GM23338 (cell line): ENCODE measurements around the gene CTNNA2.

Source experiments
- EZH2 ChIP-seq: fragments of 200-600 bp; sonication (generic); IDR thresholded peaks from one replicate; pipeline ENCODE4 v1.8.0; 2017; ENCODE audit warnings: antibody characterized with exemption, mild to moderate bottlenecking, low read depth; ENCODE audit not compliant: unreplicated experiment
- EZH2phosphoT487 ChIP-seq: fragments of 200-600 bp; sonication (generic); IDR thresholded peaks from one replicate; pipeline ENCODE4 v1.8.1; 2018; ENCODE audit warnings: antibody characterized with exemption; ENCODE audit not compliant: unreplicated experiment
- NANOG ChIP-seq: IDR thresholded peaks from 2 replicates; pipeline ENCODE4 v1.6.1; 2016; ENCODE audit warnings: antibody characterized with exemption, borderline replicate concordance
- POLR2AphosphoS5 ChIP-seq: IDR thresholded peaks from 2 replicates; pipeline ENCODE4 v1.6.1; 2016; ENCODE audit warnings: antibody characterized with exemption, low read depth
- TF ChIP-seq, protein P1 (sequence below), 2 experiments: fragments of 200-600 bp in 1 of 2; sonication (generic) in 1 of 2; conservative IDR thresholded peaks; 2 replicates each; pipeline versions ENCODE4 v1.5.1 to v1.6.1; 2016 to 2017; ENCODE audit warnings: antibody characterized with exemption in 2 of 2, low read depth in 2 of 2, mild to moderate bottlenecking in 2 of 2, moderate library complexity in 1 of 2
- TF ChIP-seq, protein P2 (sequence below): fragments of 250-450 bp; sonication (Bioruptor Pico); IDR thresholded peaks from 2 replicates; pipeline ENCODE4 v1.5.0; 2020; ENCODE audit warnings: mild to moderate bottlenecking, moderate library complexity

DNA sequence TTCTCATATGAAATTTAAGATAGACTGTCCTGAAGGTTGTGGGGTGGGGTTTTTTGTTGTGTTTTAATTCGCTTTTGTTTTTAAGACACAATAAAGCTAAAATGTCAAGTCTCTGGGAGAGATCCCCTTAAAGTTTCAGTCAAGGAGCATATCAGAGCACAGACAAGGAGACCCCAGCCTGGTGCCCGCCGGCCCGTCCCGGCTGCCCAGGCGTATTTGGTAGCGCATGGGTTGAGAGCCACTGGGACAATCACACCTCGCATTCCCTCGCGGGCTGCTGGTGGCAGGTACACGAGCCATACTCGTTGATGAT, 789.1 kb downstream of the CTNNA2 start:
- TF ChIP-seq, protein P1, sequence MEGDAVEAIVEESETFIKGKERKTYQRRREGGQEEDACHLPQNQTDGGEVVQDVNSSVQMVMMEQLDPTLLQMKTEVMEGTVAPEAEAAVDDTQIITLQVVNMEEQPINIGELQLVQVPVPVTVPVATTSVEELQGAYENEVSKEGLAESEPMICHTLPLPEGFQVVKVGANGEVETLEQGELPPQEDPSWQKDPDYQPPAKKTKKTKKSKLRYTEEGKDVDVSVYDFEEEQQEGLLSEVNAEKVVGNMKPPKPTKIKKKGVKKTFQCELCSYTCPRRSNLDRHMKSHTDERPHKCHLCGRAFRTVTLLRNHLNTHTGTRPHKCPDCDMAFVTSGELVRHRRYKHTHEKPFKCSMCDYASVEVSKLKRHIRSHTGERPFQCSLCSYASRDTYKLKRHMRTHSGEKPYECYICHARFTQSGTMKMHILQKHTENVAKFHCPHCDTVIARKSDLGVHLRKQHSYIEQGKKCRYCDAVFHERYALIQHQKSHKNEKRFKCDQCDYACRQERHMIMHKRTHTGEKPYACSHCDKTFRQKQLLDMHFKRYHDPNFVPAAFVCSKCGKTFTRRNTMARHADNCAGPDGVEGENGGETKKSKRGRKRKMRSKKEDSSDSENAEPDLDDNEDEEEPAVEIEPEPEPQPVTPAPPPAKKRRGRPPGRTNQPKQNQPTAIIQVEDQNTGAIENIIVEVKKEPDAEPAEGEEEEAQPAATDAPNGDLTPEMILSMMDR (conservative IDR thresholded peaks at IDR 0.05; ENCODE audit: low read depth in 2 of 2), result no peak
- no peak for TF ChIP-seq EZH2
- no peak for TF ChIP-seq NANOG
- TF ChIP-seq, protein P2, sequence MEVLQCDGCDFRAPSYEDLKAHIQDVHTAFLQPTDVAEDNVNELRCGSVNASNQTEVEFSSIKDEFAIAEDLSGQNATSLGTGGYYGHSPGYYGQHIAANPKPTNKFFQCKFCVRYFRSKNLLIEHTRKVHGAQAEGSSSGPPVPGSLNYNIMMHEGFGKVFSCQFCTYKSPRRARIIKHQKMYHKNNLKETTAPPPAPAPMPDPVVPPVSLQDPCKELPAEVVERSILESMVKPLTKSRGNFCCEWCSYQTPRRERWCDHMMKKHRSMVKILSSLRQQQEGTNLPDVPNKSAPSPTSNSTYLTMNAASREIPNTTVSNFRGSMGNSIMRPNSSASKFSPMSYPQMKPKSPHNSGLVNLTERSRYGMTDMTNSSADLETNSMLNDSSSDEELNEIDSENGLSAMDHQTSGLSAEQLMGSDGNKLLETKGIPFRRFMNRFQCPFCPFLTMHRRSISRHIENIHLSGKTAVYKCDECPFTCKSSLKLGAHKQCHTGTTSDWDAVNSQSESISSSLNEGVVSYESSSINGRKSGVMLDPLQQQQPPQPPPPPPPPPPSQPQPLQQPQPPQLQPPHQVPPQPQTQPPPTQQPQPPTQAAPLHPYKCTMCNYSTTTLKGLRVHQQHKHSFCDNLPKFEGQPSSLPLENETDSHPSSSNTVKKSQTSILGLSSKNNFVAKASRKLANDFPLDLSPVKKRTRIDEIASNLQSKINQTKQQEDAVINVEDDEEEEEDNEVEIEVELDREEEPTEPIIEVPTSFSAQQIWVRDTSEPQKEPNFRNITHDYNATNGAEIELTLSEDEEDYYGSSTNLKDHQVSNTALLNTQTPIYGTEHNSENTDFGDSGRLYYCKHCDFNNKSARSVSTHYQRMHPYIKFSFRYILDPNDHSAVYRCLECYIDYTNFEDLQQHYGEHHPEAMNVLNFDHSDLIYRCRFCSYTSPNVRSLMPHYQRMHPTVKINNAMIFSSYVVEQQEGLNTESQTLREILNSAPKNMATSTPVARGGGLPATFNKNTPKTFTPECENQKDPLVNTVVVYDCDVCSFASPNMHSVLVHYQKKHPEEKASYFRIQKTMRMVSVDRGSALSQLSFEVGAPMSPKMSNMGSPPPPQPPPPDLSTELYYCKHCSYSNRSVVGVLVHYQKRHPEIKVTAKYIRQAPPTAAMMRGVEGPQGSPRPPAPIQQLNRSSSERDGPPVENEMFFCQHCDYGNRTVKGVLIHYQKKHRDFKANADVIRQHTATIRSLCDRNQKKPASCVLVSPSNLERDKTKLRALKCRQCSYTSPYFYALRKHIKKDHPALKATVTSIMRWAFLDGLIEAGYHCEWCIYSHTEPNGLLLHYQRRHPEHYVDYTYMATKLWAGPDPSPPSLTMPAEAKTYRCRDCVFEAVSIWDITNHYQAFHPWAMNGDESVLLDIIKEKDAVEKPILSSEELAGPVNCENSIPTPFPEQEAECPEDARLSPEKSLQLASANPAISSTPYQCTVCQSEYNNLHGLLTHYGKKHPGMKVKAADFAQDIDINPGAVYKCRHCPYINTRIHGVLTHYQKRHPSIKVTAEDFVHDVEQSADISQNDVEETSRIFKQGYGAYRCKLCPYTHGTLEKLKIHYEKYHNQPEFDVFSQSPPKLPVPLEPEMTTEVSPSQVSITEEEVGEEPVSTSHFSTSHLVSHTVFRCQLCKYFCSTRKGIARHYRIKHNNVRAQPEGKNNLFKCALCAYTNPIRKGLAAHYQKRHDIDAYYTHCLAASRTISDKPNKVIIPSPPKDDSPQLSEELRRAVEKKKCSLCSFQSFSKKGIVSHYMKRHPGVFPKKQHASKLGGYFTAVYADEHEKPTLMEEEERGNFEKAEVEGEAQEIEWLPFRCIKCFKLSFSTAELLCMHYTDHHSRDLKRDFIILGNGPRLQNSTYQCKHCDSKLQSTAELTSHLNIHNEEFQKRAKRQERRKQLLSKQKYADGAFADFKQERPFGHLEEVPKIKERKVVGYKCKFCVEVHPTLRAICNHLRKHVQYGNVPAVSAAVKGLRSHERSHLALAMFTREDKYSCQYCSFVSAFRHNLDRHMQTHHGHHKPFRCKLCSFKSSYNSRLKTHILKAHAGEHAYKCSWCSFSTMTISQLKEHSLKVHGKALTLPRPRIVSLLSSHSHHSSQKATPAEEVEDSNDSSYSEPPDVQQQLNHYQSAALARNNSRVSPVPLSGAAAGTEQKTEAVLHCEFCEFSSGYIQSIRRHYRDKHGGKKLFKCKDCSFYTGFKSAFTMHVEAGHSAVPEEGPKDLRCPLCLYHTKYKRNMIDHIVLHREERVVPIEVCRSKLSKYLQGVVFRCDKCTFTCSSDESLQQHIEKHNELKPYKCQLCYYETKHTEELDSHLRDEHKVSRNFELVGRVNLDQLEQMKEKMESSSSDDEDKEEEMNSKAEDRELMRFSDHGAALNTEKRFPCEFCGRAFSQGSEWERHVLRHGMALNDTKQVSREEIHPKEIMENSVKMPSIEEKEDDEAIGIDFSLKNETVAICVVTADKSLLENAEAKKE (CRISPR knock-in tag), result no peak
- TF ChIP-seq POLR2AphosphoS5, result no peak
- TF ChIP-seq EZH2phosphoT487, result no peak
